Motor neuron (in vitro differentiated cells): ENCODE results near the gene POLR3C. TPM values are rescaled to one million over a fixed set of nuclear protein-coding genes. Genes with fewer than 3 reads are reported as not detected.
A peak's percentile ranks its signal among the peaks of the same experiment; 100 is the strongest.

ENCODE experiments used
- ATAC-seq, 8 experiments: fragments of 200-7000 bp; cut with Tn5 transposase; replicated peaks in 6 of 8; 2 replicates each; pipeline ENCODE4 v1.8.0; 2021; ENCODE audit warnings: mild to moderate bottlenecking in 8 of 8, moderate library complexity in 8 of 8
- H3K27ac ChIP-seq, 2 donors: fragments of 250-450 bp; sonication (Bioruptor Pico); 2 replicates each; pipeline ENCODE4 v1.9.0; 2021; ENCODE audit warnings: antibody characterized with exemption in 2 of 2, mild to moderate bottlenecking in 2 of 2, moderate library complexity in 1 of 2
- H3K4me1 ChIP-seq, 2 donors: fragments of 250-450 bp; sonication (Bioruptor Pico); replicated peaks in 1 of 2; 2 replicates each; pipeline ENCODE4 v1.6.1; 2021; ENCODE audit warnings: antibody characterized with exemption in 2 of 2, mild to moderate bottlenecking in 2 of 2, moderate library complexity in 1 of 2
- H3K4me3 ChIP-seq, 5 donors: fragments of 250-450 bp; sonication (Bioruptor Pico); 2 replicates each; pipeline ENCODE4 v1.9.0; 2021; ENCODE audit warnings: antibody characterized with exemption in 5 of 5, mild to moderate bottlenecking in 5 of 5, moderate library complexity in 4 of 5
- WGBS, 10 experiments: fragments of 450-650 bp; shearing (Covaris generic); methylation state at CpG; one replicate each; pipeline ENCODE4 v1.0.0; 2022; 5-methylcytosine and 5-hydroxymethylcytosine counted together
- in situ Hi-C, 9 experiments: fragments of 400-800 bp; cut with MboI; loops; one replicate each; pipeline ENCODE4 v1.15.0; 2021; ENCODE audit warnings: low sequenced_read_pairs in 9 of 9, low pct_unique_long_range_greater_than_20kb in 2 of 9; ENCODE audit not compliant: unreplicated experiment in 9 of 9
- total RNA-seq, 8 experiments: library from RNA; unstranded; fragments of 300-600 nt; gene quantifications; 2 replicates each; pipeline versions ENCODE4 v1.2.3 to v1.2.4, GENCODE V29; 2022

Gene POLR3C
- total RNA-seq, 8 experiments from 2014 or later = 26.7 to 54.6 (median 32.0) TPM

- H3K4me1 ChIP-seq = peaks cover 5 to 6% of the 10 kb centered on the region in 2 donors
- WGBS, 10 experiments = 20 to 100% (median 42%) methylated on average over 1 to 8 of the region's 8 CpGs; no CpG with 5 or more reads in 2 of the 10 experiments
- no peak overlapping the region for H3K27ac ChIP-seq
- no peak overlapping the region for H3K4me3 ChIP-seq
- no peak for ATAC-seq
- in situ Hi-C loops = loop anchor here in 1 of 9 experiments (10.0 kb wide), 1 partner anchor 118 kb away; no protein-coding TSS in a partner anchor
Measured at GRCh38 chr1:145886816-145887215, 62.8 kb downstream of the POLR3C start.

- in situ Hi-C loops = loop anchor here in 1 of 9 experiments (10.0 kb wide), 1 partner anchor 117 kb away; no protein-coding TSS in a partner anchor
- 14 to 70% (median 38%) methylated on average over 1 to 5 of the region's 5 CpGs; no CpG with 5 or more reads in 2 of the 10 experiments for WGBS, 10 experiments
- Histone ChIP-seq H3K4me1 (peaks cover 7 to 11% of the 10 kb centered on the region in 2 donors), H3K27ac (no peak overlapping the region), H3K4me3 (no peak overlapping the region)
- ATAC-seq = no peak
Measured at GRCh38 chr1:145887631-145888030, 63.6 kb downstream of the POLR3C start.

DNA sequence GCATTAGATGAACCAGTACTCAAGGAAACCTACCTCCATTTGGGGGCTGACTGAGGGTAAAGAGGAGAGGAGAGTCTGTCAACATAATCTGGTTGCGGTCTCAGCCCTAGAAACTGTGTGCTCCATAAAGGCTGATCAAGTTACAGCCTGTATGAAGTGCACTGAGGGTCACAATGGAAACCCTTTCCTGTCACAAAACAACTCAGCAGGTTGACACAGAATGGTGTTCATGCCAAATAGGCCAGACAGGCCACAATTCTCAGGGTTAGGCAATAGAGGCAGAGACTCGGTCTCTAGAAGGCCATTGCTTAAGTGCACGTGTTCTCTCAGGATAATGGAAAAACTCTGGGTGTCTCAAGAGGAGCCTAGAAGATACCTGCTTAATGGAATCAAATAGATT lies 65.7 kb downstream of the POLR3C start:
- 60 to 94% (median 79%) methylated on average over 1 to 3 of the region's 3 CpGs; no CpG with 5 or more reads in 4 of the 10 experiments for WGBS, 10 experiments
- no peak overlapping the region for H3K27ac ChIP-seq
- ATAC-seq = no peak
- in situ Hi-C loops = loop anchor here in 2 of 9 experiments (10.0 kb wide), 2 partner anchors 115 to 125 kb away; no protein-coding TSS in a partner anchor
- peaks cover 7 to 11% of the 10 kb centered on the region in 2 donors for H3K4me1 ChIP-seq
- no peak overlapping the region for H3K4me3 ChIP-seq

GRCh38 chr1:145891143-145891542 lies 67.1 kb downstream of the POLR3C start:
- Histone ChIP-seq H3K27ac (no peak overlapping the region), H3K4me1 (peaks cover 2 to 6% of the 10 kb centered on the region in 2 donors), H3K4me3 (no peak overlapping the region)
- in situ Hi-C loops = loop anchor here in 1 of 9 experiments (10.0 kb wide), 1 partner anchor 124 kb away; no protein-coding TSS in a partner anchor
- peak in 1 of 8 experiments; percentile 3 for ATAC-seq
- WGBS, 10 experiments = 20 to 83% (median 54%) methylated on average over 1 of the region's 1 CpG; no CpG with 5 or more reads in 4 of the 10 experiments

GRCh38 chr1:145891587-145892485 lies 67.8 kb downstream of the POLR3C start:
- WGBS, 10 experiments = 0 to 22% (median 4%) methylated on average over 1 to 6 of the region's 6 CpGs
- no peak overlapping the region for H3K27ac ChIP-seq

DNA sequence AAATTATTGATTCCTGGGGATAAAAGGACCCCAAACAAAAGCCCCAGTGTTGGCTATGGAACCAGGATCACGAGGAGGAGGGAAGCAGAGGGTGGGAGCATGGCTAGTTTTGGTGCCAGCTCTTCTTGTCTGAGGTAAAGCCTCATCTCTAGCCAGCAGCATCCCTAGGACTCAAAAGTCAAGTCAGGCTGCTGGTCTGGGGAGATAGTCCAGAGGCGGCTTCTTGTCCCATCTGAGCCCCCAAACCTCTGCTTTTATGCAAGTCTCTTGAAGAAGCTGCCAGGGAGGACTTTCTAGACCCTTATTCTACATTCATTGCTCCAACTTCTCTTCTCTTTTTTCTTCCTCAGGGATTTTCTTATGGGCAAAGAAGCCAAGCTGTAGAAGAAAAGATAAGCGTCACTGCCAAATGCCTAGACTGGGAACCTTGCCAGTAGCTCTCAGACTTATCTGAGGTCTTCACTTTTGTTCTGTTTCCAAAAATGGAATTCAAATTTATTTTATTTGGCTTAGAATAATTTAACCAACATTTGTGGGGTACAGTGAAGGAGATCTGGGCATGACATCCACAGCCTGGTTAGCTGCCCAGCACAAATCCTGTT lies 68.6 kb downstream of the POLR3C start:
- no peak for ATAC-seq
- in situ Hi-C loops = loop anchor here in 1 of 9 experiments (10.0 kb wide), 1 partner anchor 122 kb away; no protein-coding TSS in a partner anchor
- no peak overlapping the region for H3K4me3 ChIP-seq
- 54 to 100% (median 83%) methylated on average over 1 to 3 of the region's 3 CpGs; no CpG with 5 or more reads in 1 of the 10 experiments for WGBS, 10 experiments
- peaks cover 2 to 6% of the 10 kb centered on the region in 2 donors for H3K4me1 ChIP-seq
- H3K27ac ChIP-seq = no peak overlapping the region

More at GRCh38 chr1:145891587-145892485, 67.8 kb downstream of the POLR3C start:
- Histone ChIP-seq H3K4me3 (no peak overlapping the region), H3K4me1 (peaks cover 2 to 6% of the 10 kb centered on the region in 2 donors)
- ATAC-seq = peak; percentile 91 to 100 (median 98)
- in situ Hi-C loops = loop anchor here in 1 of 9 experiments (10.0 kb wide), 1 partner anchor 123 kb away; no protein-coding TSS in a partner anchor

DNA sequence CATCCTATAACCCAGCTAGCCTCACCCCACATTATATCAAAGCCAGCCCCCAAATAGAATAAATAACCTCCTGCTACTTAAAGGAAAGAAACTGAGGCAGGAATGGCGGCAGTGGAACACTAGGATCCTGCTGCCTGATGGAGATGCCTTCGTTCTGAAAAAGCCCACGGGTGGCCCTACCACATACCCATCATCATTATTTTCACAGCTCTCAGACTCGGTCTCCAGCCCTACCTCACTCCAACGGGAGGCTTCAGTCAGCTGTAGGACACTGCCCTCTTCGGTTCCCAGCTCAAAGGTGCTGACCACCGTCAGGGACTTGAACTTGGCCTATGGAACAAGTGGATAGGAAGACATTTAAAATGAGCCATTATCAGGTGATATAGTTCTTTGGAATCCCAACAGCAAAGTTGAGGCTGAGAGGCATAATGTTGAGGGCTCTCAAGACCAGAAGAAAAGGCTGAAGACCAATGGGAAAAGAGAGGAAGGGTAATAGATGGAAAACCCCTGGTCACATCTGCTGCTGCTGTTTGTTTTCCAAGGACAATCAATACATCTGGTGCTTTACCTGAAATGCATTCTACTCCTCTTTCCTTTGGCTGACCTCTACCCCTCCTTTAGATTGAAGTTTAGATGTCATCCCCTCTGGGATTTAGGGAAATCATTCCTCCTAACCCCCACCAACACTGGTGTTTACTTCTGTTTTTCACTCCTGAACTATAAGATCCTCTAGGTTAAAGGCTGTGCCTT lies 69.5 kb downstream of the POLR3C start:
- in situ Hi-C loops = loop anchor here in 1 of 9 experiments (10.0 kb wide), 1 partner anchor 121 kb away; no protein-coding TSS in a partner anchor
- H3K4me3 ChIP-seq = no peak overlapping the region
- H3K4me1 ChIP-seq = peaks cover 2 to 6% of the 10 kb centered on the region in 2 donors
- ATAC-seq = no peak
- 65 to 91% (median 80%) methylated on average over 3 to 7 of the region's 7 CpGs; no CpG with 5 or more reads in 3 of the 10 experiments for WGBS, 10 experiments
- H3K27ac ChIP-seq = no peak overlapping the region

Other genes with a start within 250 kb of the POLR3C start
- 10 to 100 TPM; 14.1 to 29.0 (median 23.7) TPM for gene GPR89A, start 216.2 kb upstream of the POLR3C start, total RNA-seq
- 1 to 10 TPM in 5 of 8 experiments, under 1 TPM in 3; 0.46 to 1.8 (median 1.2) TPM for gene PDZK1, start 116.8 kb upstream of the POLR3C start, total RNA-seq
- 1 to 10 TPM in 7 of 8 experiments, under 1 TPM in 1; 0.71 to 3.6 (median 2.3) TPM for gene CD160, start 104.7 kb upstream of the POLR3C start, total RNA-seq
- 10 to 100 TPM in 7 of 8 experiments, 1 to 10 TPM in 1; 7.2 to 18.7 (median 16.3) TPM for gene RNF115, start 105 bp upstream of the POLR3C start, total RNA-seq
- 1 to 10 TPM; 1.6 to 7.2 (median 3.1) TPM for gene NUDT17, start 21.4 kb downstream of the POLR3C start, total RNA-seq
- 10 to 100 TPM in 7 of 8 experiments, 1 to 10 TPM in 1; 8.2 to 24.9 (median 18.9) TPM for gene PIAS3, start 34.9 kb downstream of the POLR3C start, total RNA-seq
- 1 to 10 TPM in 1 of 8 experiments, under 1 TPM in 5, not detected in 2; 0.15 to 1.4 (median 0.32) TPM for gene ANKRD35, start 61.7 kb downstream of the POLR3C start, total RNA-seq
- 1 to 10 TPM in 3 of 8 experiments, under 1 TPM in 5; 0.27 to 5.7 (median 0.84) TPM for gene ITGA10, start 85.8 kb downstream of the POLR3C start, total RNA-seq
- gene PEX11B, start 94.5 kb downstream of the POLR3C start, total RNA-seq = 10 to 100 TPM; 16.6 to 31.0 (median 23.8) TPM
- 100 to 1,000 TPM in 7 of 8 experiments, 10 to 100 TPM in 1; 95.3 to 325 (median 176) TPM for gene RBM8A, start 103.3 kb downstream of the POLR3C start, total RNA-seq
- 10 to 100 TPM; 15.9 to 34.4 (median 23.2) TPM for gene LIX1L, start 133.8 kb downstream of the POLR3C start, total RNA-seq
- gene ANKRD34A, start 140.4 kb downstream of the POLR3C start, total RNA-seq = 1 to 10 TPM; 1.1 to 3.8 (median 1.8) TPM
- 10 to 100 TPM; 12.5 to 55.4 (median 38.4) TPM for gene POLR3GL, start 140.5 kb downstream of the POLR3C start, total RNA-seq
- 1,000 to 10,000 TPM in 2 of 8 experiments, 100 to 1,000 TPM in 5, 10 to 100 TPM in 1; 43.6 to 1,017 (median 442) TPM for gene TXNIP, start 172.4 kb downstream of the POLR3C start, total RNA-seq
- under 1 TPM in 5 of 8 experiments, not detected in 3; 0.11 to 0.40 (median 0.32) TPM for gene HJV, start 197.5 kb downstream of the POLR3C start, total RNA-seq